Measurements from ENCODE around the gene GSG1L. TPM values are rescaled to one million over a fixed set of nuclear protein-coding genes. Genes with fewer than 3 reads are reported as not detected.

The GSG1L gene
- total RNA-seq, 2 experiments from 2014 or later, result not detected

GRCh38 chr16:27902551-27902950 lies 161.0 kb downstream of the GSG1L start:
- intact Hi-C loops (cut with micrococcal nuclease), result no loop called here
- no peaks in the 10 kb centered on the region for H3K36me3 Mint-ChIP-seq (ENCODE audit: low read depth)
- DNase-seq (no peak), ATAC-seq (no peak)
- no peak overlapping the region for H3K4me3 Mint-ChIP-seq
- H3K4me1 Mint-ChIP-seq (ENCODE audit: low read depth), result no peaks in the 10 kb centered on the region
- H3K9me3 Mint-ChIP-seq, result no peaks in the 10 kb centered on the region
- ChIA-PET CTCF (no interaction called here), POLR2A (no interaction called here)
- peaks cover 4% of the 10 kb centered on the region for H3K27me3 Mint-ChIP-seq
- TF ChIP-seq CTCF (IDR thresholded peaks at IDR 0.05), result no peak
- H3K27ac Mint-ChIP-seq, result no peak overlapping the region

- ChIA-PET POLR2A (no interaction called here), CTCF (no interaction called here)
- H3K9me3 Mint-ChIP-seq, result no peaks in the 10 kb centered on the region
- no peaks in the 10 kb centered on the region for H3K4me1 Mint-ChIP-seq (ENCODE audit: low read depth)
- H3K27me3 Mint-ChIP-seq, result peaks cover 8% of the 10 kb centered on the region
- no peak for DNase-seq
- TF ChIP-seq CTCF (IDR thresholded peaks at IDR 0.05), result no peak
- ATAC-seq, result no peak
- H3K27ac Mint-ChIP-seq, result no peak overlapping the region
- no peaks in the 10 kb centered on the region for H3K36me3 Mint-ChIP-seq (ENCODE audit: low read depth)
- intact Hi-C loops (cut with micrococcal nuclease), result no loop called here
- H3K4me3 Mint-ChIP-seq, result no peak overlapping the region
Measured at GRCh38 chr16:27901956-27902355, 161.6 kb downstream of the GSG1L start.

GRCh38 chr16:27899736-27900135 lies 163.8 kb downstream of the GSG1L start:
- DNase-seq (no peak), ATAC-seq (no peak)
- no peak overlapping the region for H3K4me3 Mint-ChIP-seq
- H3K4me1 Mint-ChIP-seq (ENCODE audit: low read depth), result no peaks in the 10 kb centered on the region
- peaks cover 12% of the 10 kb centered on the region for H3K27me3 Mint-ChIP-seq
- ChIA-PET POLR2A (interaction anchor here (0.7 kb wide), 1 partner anchor 268 kb away, joined by 3 read pairs; no protein-coding TSS in a partner anchor), CTCF (no interaction called here)
- H3K36me3 Mint-ChIP-seq (ENCODE audit: low read depth), result no peaks in the 10 kb centered on the region
- H3K27ac Mint-ChIP-seq, result no peak overlapping the region
- H3K9me3 Mint-ChIP-seq, result no peaks in the 10 kb centered on the region
- no peak for TF ChIP-seq CTCF (IDR thresholded peaks at IDR 0.05)
- intact Hi-C loops (cut with micrococcal nuclease), result no loop called here

- TF ChIP-seq CTCF (IDR thresholded peaks at IDR 0.05), result no peak
- no peak for ATAC-seq
- Mint-ChIP-seq H3K36me3 (ENCODE audit: low read depth) (no peaks in the 10 kb centered on the region), H3K4me1 (ENCODE audit: low read depth) (no peaks in the 10 kb centered on the region), H3K27ac (no peak overlapping the region), H3K27me3 (peaks cover 36% of the 10 kb centered on the region), H3K9me3 (no peaks in the 10 kb centered on the region), H3K4me3 (no peak overlapping the region)
- no peak for DNase-seq
- CTCF ChIA-PET, result no interaction called here
- POLR2A ChIA-PET, result no interaction called here
- intact Hi-C loops (cut with micrococcal nuclease), result no loop called here
Measured at GRCh38 chr16:27894386-27894785, 169.1 kb downstream of the GSG1L start.

- H3K27me3 Mint-ChIP-seq, result peaks cover 36% of the 10 kb centered on the region
- no peaks in the 10 kb centered on the region for H3K4me1 Mint-ChIP-seq (ENCODE audit: low read depth)
- no peaks in the 10 kb centered on the region for H3K9me3 Mint-ChIP-seq
- intact Hi-C loops (cut with micrococcal nuclease), result no loop called here
- no peak overlapping the region for H3K27ac Mint-ChIP-seq
- POLR2A ChIA-PET, result no interaction called here
- no peaks in the 10 kb centered on the region for H3K36me3 Mint-ChIP-seq (ENCODE audit: low read depth)
- ATAC-seq (no peak), DNase-seq (no peak)
- H3K4me3 Mint-ChIP-seq, result no peak overlapping the region
- TF ChIP-seq CTCF (IDR thresholded peaks at IDR 0.05), result no peak
- CTCF ChIA-PET, result no interaction called here
Measured at GRCh38 chr16:27892879-27893278, 170.6 kb downstream of the GSG1L start.

All from activated CD8-positive, alpha-beta T cell treated with anti-CD3 and anti-CD28 coated beads for 36 hours (primary cell).